HEK293T (cell line): ENCODE results near the gene ZNF599.

ENCODE experiments used
- FOXM1 ChIP-seq: fragments of 450-650 bp; IDR thresholded peaks from 2 replicates; pipeline ENCODE4 v1.6.1; 2017; ENCODE audit warnings: mild to moderate bottlenecking, borderline replicate concordance
- L3MBTL2 ChIP-seq: fragments of 450-650 bp; conservative IDR thresholded peaks from 2 replicates; pipeline ENCODE4 v1.6.1; 2016; ENCODE audit warnings: mild to moderate bottlenecking
- SUZ12 ChIP-seq: fragments of 450-650 bp; IDR thresholded peaks from 2 replicates; pipeline ENCODE4 v1.6.1; 2016; ENCODE audit warnings: mild to moderate bottlenecking
- TF ChIP-seq, protein P1 (sequence below): fragments of 450-650 bp; IDR thresholded peaks from 2 replicates; pipeline ENCODE4 v1.6.1; 2016

DNA sequence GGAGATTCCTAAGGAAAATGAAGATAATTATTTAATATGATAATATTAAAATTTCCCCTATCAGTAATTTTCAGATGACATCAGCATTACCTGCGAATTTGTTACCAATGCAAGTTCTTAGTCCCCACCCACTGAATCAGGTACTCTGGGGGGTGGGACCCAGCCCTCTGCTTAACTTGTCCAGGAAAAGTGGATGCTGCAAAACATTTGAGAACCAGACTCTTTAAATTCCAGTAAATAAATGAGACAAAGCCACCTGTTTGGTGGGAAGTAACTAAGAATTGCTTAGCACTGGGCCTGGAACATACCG, 495 bp upstream of the ZNF599 start:
- TF ChIP-seq SUZ12 (no peak), L3MBTL2 (no peak), FOXM1 (no peak)
- TF ChIP-seq, protein P1, sequence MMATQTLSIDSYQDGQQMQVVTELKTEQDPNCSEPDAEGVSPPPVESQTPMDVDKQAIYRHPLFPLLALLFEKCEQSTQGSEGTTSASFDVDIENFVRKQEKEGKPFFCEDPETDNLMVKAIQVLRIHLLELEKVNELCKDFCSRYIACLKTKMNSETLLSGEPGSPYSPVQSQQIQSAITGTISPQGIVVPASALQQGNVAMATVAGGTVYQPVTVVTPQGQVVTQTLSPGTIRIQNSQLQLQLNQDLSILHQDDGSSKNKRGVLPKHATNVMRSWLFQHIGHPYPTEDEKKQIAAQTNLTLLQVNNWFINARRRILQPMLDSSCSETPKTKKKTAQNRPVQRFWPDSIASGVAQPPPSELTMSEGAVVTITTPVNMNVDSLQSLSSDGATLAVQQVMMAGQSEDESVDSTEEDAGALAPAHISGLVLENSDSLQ: no peak
